Heart left ventricle (tissue), 16 donors: Measurements from ENCODE around the gene PRIMPOL. TPM values are rescaled to one million over a fixed set of nuclear protein-coding genes. Genes with fewer than 3 reads are reported as not detected.
A peak's percentile ranks its signal among the peaks of the same experiment; 100 is the strongest.

Source experiments
- ATAC-seq, 4 donors: fragments of 200-7000 bp; cut with Tn5 transposase; one replicate each; pipeline ENCODE4 v1.9.1; 2020 to 2022; ENCODE audit warnings: moderate library complexity in 4 of 4, mild to moderate bottlenecking in 3 of 4, moderate number of reproducible peaks in 1 of 4
- DNase-seq, 5 donors: peaks; one replicate each; pipeline ENCODE4 v3.0.0-alpha.2; 2020
- H3K27ac ChIP-seq, 12 donors: fragments of 200-600 bp; sonication (generic) in 4 of 12; one replicate each; pipeline versions ENCODE4 v1.5.0 to v1.8.0; 2016 to 2022; ENCODE audit warnings: mild to moderate bottlenecking in 2 of 12
- H3K27me3 ChIP-seq, 9 donors: fragments of 200-600 bp; sonication (generic) in 2 of 9; one replicate each; pipeline versions ENCODE4 v1.5.1 to v1.8.0; 2016 to 2022; ENCODE audit warnings: mild to moderate bottlenecking in 3 of 9
- H3K36me3 ChIP-seq, 9 donors: fragments of 200-600 bp; sonication (generic) in 2 of 9; one replicate each; pipeline versions ENCODE4 v1.5.0 to v1.8.0; 2018 to 2022; ENCODE audit warnings: mild to moderate bottlenecking in 2 of 9
- H3K4me1 ChIP-seq, 12 donors: fragments of 200-600 bp; sonication (generic) in 4 of 12; one replicate each; pipeline versions ENCODE4 v1.5.0 to v1.8.0; 2016 to 2022; ENCODE audit warnings: mild to moderate bottlenecking in 3 of 12
- H3K4me3 ChIP-seq, 12 donors: fragments of 200-600 bp; sonication (generic) in 4 of 12; one replicate each; pipeline versions ENCODE4 v1.5.0 to v1.8.0; 2017 to 2022; ENCODE audit warnings: mild to moderate bottlenecking in 9 of 12, moderate library complexity in 4 of 12
- H3K9me3 ChIP-seq, 12 donors: fragments of 200-600 bp; sonication (generic) in 4 of 12; one replicate each; pipeline versions ENCODE4 v1.5.0 to v1.8.0; 2016 to 2022; ENCODE audit warnings: mild to moderate bottlenecking in 1 of 12
- CTCF ChIP-seq, 12 donors: fragments of 200-600 bp; sonication (generic) in 4 of 12; IDR thresholded peaks; one replicate each; pipeline versions ENCODE4 v1.5.0 to v1.8.0; 2018 to 2022; ENCODE audit warnings: antibody characterized with exemption in 12 of 12, mild to moderate bottlenecking in 5 of 12
- POLR2A ChIP-seq, 2 donors: fragments of 450-650 bp; IDR thresholded peaks; one replicate each; pipeline ENCODE4 v1.6.1; 2017; ENCODE audit warnings: antibody characterized with exemption in 2 of 2, mild to moderate bottlenecking in 2 of 2, moderate library complexity in 2 of 2
- WGBS, 4 donors: extraction: QIAGEN DNeasy Blood & Tissue Kit in 2 of 4; methylation state at CpG; one replicate each; pipeline versions ENCODE4 v1.1.5 to v1.1.7; 2013 to 2018; 5-methylcytosine and 5-hydroxymethylcytosine counted together
- intact Hi-C, 10 donors: fragments of 100-400 bp; cut with DNase I; formaldehyde crosslinking; loops; one replicate each; pipeline versions ENCODE4 v1.11.1 to v1.14.2; 2022
- polyA plus RNA-seq, 2 donors: library from polyadenylated mRNA; stranded (reverse); fragments of 200-250 nt; gene quantifications; one replicate each; pipeline ENCODE4 v1.2.3, GENCODE V29; 2013
- total RNA-seq, 9 donors: library from RNA; depleted of rRNA in 2 of 9; stranded (reverse); fragments of >200 nt in 2 of 9; fragmentation: NEBNext Ultra II Directional in 3 of 9; extraction: Animal tissue kit (Norgen Biotek cat#: 25700) in 3 of 9; gene quantifications; one replicate each; pipeline versions ENCODE4 v1.1.0 to v1.2.4, GENCODE V29; 2016 to 2023
- donor health status: ischemic (EF 13 %, LVEDD 7.1; RV severe dilation, severe dysfunction).
- donor health status: healthy with polysubstance abuse.
- donor health status: DM: no; HTN: yes; CAD: no.
- donor health status: DM: no; HTN: no; CAD: no.
- donor health status: ischemic (EF 25% LVEDD 6.9; RV normal size, moderate dysfunction).
- donor health status: ischemic (EF 25% LVEDD 5.7; RV mildly dilated, moderate dysfunction).
- donor health status: healthy.
- donor health status: DM: yes; HTN: yes; CAD: no.
- donor health status: ischemic (EF 35%, LVEDD 5.7; RV mildly dilated, moderate dysfunction).
- donor health status: nonischemic (EF 11% LVEDD 7.7; RV severe dilation, severe dysfunction).
- donor health status: DM: yes; HTN: yes; CAD: no.
- donor health status: PGD.
- donor health status: ischemic (EF 29% LVEDD 5.4; RV normal size, mild dysfunction).
- donor health status: nonischemic (EF 23%, LVEDD 6.1; RV moderate dilation, normal function).

The PRIMPOL gene
- total and polyA plus RNA-seq, 11 donors, result 5.2 to 24.8 (median 10.6) TPM

DNA sequence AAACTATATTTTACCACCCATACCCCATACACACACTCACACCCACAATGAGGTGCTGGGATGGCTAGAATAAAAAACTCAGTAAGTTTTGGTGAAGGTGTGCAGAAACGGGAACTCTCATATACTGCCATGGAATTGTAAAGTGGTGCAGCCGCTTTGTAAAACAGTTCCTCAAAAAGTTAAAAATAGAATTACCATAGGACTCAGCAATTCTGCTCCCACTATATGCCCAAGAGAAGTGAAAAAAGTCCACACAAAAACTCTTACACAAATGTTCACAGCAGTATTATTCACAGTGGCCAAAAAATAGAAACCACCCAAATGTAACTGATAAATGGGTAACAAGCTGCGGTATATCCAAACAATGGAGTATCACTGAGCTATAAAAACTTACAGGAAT, 77.9 kb downstream of the PRIMPOL start:
- intact Hi-C loops, result loop anchor here in 1 of 10 donors (10.0 kb wide), 1 partner anchor 183 kb away; no protein-coding TSS in a partner anchor
- no peak overlapping the region for H3K4me3 ChIP-seq
- no peak for ATAC-seq
- H3K4me1 ChIP-seq, result peaks cover 0 to 9% (median 0%) of the 10 kb centered on the region in 12 donors
- WGBS, 4 donors, result 92 to 96% (median 93%) methylated on average over 3 of the region's 3 CpGs
- H3K27ac ChIP-seq, result peak overlapping the region in 1 of 12 donors; percentile 3
- TF ChIP-seq POLR2A (IDR thresholded peaks at IDR 0.05) (no peak), CTCF (IDR thresholded peaks at IDR 0.05) (no peak)
- no peaks in the 10 kb centered on the region for H3K27me3 ChIP-seq
- H3K36me3 ChIP-seq, result no peaks in the 10 kb centered on the region
- H3K9me3 ChIP-seq, result peaks cover 0 to 6% (median 0%) of the 10 kb centered on the region in 12 donors
- DNase-seq, result no peak

DNA sequence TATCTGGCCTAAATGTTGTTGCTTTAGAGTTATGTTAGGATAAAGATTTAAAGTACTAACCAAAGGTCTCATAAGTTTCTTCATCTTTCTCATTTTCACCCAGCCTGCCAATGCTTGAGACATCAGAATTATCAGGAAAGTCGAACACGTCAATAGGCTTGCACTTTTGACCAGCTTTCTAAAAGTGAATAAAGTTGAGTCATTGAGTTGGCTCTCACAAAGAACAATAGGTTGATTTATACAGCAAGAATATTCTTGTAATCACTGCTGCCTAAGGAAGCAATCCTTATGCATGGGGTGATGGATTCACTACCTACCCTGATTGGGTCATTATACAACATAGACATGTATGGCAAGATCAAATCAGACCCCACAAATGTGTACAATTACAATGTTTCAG, 79.3 kb downstream of the PRIMPOL start:
- intact Hi-C loops, result loop anchor here in 1 of 10 donors (10.0 kb wide), 1 partner anchor 184 kb away; no protein-coding TSS in a partner anchor
- WGBS, 4 donors, result 61 to 88% (median 82%) methylated on average over 2 of the region's 2 CpGs
- DNase-seq (no peak), ATAC-seq (no peak)
- peaks cover 0 to 6% (median 0%) of the 10 kb centered on the region in 12 donors for H3K9me3 ChIP-seq
- H3K36me3 ChIP-seq, result no peaks in the 10 kb centered on the region
- no peak for TF ChIP-seq POLR2A (IDR thresholded peaks at IDR 0.05)
- no peak for TF ChIP-seq CTCF (IDR thresholded peaks at IDR 0.05)
- no peaks in the 10 kb centered on the region for H3K27me3 ChIP-seq
- peaks cover 0 to 14% (median 8%) of the 10 kb centered on the region in 12 donors for H3K4me1 ChIP-seq
- no peak overlapping the region for H3K27ac ChIP-seq
- H3K4me3 ChIP-seq, result no peak overlapping the region

GRCh38 chr4:184729946-184730345, 80.4 kb downstream of the PRIMPOL start:
- WGBS, 4 donors, result 43 to 53% (median 48%) methylated on average over 5 of the region's 5 CpGs
- Histone ChIP-seq H3K4me1 (peaks cover 0 to 20% (median 11%) of the 10 kb centered on the region in 12 donors), H3K9me3 (peaks cover 0 to 6% (median 0%) of the 10 kb centered on the region in 12 donors), H3K36me3 (no peaks in the 10 kb centered on the region), H3K27me3 (no peaks in the 10 kb centered on the region), H3K27ac (peak overlapping the region in 4 of 12 donors; percentile 3 to 58 (median 43)), H3K4me3 (peak overlapping the region in 1 of 12 donors; percentile 13)
- no peak for ATAC-seq
- DNase-seq, result no peak
- intact Hi-C loops, result loop anchor here in 8 of 10 donors (5.0 to 10.0 kb wide), 7 partner anchors 73 to 1285 kb away; partner anchors contain the start of genes CASP3 (in 6 of the 8), PRIMPOL (in 6 of the 8) and CDKN2AIP (in 1 of the 8)
- TF ChIP-seq POLR2A (IDR thresholded peaks at IDR 0.05) (no peak), CTCF (IDR thresholded peaks at IDR 0.05) (no peak)

DNA sequence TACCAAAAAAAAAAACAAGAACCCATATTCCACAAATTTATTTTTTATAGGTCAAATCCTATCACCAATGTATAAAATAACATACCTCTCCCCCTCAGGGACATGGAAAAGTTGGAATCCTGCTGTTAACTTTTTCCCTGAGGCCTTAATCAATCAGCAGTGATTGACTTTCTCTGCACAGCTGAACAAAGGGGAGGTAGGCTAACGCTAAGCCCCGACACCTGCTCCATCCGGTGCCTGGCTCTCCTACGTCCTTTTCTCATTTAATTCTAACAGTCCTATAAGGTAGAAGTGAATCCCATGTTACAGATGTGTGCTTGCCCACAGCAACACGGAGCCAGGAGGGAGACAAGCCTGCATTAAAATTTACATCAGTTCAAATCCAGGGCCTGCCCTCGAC, 81.5 kb downstream of the PRIMPOL start:
- no peak for TF ChIP-seq POLR2A (IDR thresholded peaks at IDR 0.05)
- TF ChIP-seq CTCF (IDR thresholded peaks at IDR 0.05), result no peak
- no peak for ATAC-seq
- Histone ChIP-seq H3K9me3 (peaks cover 0 to 6% (median 0%) of the 10 kb centered on the region in 12 donors), H3K27me3 (no peaks in the 10 kb centered on the region), H3K4me1 (peaks cover 0 to 20% (median 11%) of the 10 kb centered on the region in 12 donors), H3K36me3 (no peaks in the 10 kb centered on the region), H3K4me3 (no peak overlapping the region), H3K27ac (no peak overlapping the region)
- WGBS, 4 donors, result 78 to 82% (median 81%) methylated on average over 6 of the region's 6 CpGs
- intact Hi-C loops, result loop anchor here in 8 of 10 donors (5.0 to 10.0 kb wide), 6 partner anchors 74 to 1286 kb away; partner anchors contain the start of genes CASP3 (in 6 of the 8), PRIMPOL (in 6 of the 8) and CDKN2AIP (in 1 of the 8)
- DNase-seq, result no peak
